GM19397 (cell line): Measurements from ENCODE around the gene SERPINI1.
"Not testable (repeated sequence)": the region's sequence is repeated elsewhere in the genome, so short reads cannot be mapped to it uniquely, and the experiment has no call there.

ENCODE experiments used
- ATAC-seq: cut with Tn5 transposase; IDR thresholded peaks from one replicate; pipeline ENCODE4 v1.9.1; 2021; ENCODE audit warnings: mild to moderate bottlenecking, moderate library complexity; ENCODE audit not compliant: unreplicated experiment

Gene SERPINI1

GRCh38 chr3:167785790-167786189, 50.3 kb downstream of the SERPINI1 start:
- no peak for ATAC-seq

GRCh38 chr3:167787440-167787839, 51.9 kb downstream of the SERPINI1 start:
- ATAC-seq: no peak

DNA sequence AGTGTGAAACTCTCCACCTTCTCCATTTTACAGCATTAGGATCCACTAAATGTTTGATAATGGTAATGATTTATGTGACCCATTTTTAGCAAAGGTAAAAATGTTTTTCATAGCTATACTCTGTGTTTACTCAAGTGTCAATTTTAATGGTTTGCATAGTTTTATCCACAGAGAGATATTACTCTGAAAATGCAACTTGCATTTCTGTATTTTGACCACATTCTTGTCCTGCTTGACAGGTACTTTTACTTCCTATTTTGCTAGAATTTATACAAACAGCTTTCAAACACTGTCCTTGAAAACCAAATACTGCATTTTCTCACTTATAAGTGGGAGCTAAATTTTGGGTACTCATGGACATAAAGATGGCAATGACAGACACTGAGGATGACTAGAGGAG, 62.9 kb downstream of the SERPINI1 start:
- ATAC-seq: peak; percentile 58

GRCh38 chr3:167808910-167809309, 73.4 kb downstream of the SERPINI1 start:
- no peak for ATAC-seq

DNA sequence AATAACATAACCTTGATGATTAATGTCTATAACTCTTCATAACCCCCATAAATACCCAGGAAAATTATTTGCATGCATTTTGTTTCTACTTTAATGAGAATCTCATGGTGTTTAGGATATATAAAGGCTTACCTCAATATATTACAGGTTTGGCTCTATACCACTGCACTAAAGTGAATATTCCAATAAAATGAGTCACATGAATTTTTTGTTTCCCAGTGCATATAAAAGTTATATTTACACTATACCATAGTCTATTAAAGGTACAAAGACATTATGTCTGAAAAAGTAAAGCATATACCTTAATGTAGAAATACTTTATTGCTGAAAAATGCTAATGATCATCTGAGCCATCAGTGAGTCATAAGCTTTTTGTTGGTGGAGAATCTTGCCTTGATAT, 74.7 kb downstream of the SERPINI1 start:
- ATAC-seq: no peak

DNA sequence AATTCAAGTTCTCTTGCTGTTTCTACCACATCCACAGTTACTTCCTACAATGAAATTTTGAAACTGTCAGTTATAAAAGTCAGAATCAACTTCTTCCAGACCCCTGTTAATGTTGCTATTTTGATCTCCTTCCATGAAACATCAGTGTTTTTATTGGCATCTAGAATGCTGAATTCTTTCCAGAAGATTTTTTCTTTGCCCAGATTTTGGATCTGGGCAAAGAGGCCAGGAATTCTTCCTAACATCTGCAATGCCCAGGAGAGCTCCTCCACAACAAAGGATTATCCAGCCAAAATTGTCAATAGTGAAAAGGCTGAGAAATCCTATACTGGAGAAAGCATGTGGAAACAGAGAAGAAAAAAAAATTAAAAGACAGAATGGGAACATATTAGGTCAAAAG, 75.5 kb downstream of the SERPINI1 start:
- ATAC-seq: no peak

- no peak for ATAC-seq
These were observed 77.9 kb downstream of the SERPINI1 start for GRCh38 chr3:167813169-167814123.

- no peak for ATAC-seq
These were observed 79.0 kb downstream of the SERPINI1 start for GRCh38 chr3:167814441-167814951.

GRCh38 chr3:167816953-167817352, 81.4 kb downstream of the SERPINI1 start:
- ATAC-seq: no peak

GRCh38 chr3:167820102-167820865, 84.8 kb downstream of the SERPINI1 start:
- no peak for ATAC-seq

DNA sequence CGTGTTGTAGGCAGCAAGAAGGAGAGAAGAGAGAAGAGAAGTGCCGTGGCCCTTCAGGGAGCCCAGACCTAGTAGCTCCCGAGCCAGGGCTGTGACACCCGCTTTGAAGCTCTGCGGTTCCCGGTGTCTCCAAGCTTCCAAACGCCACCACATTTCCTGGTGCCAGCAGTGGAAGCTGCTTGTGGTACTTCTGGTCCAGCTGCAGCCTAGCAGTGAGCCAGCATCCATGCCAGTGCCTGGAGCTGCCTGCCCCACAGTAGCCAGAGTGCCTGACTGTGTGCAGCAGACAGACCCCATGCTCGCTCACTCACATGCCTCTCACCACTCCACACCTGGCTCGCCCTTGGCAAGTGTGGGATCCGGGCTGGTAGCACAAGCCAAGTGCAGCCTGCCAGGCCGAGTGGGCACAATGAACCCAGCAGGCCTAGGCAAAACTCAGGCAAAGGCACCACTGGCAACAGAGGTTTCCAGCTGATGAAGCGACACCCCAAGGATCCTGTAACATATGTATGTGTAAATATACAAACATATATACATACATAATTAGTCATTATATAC, 85.8 kb downstream of the SERPINI1 start:
- no peak for ATAC-seq

- ATAC-seq: no peak
These were observed 88.2 kb downstream of the SERPINI1 start for GRCh38 chr3:167823738-167824137.

DNA sequence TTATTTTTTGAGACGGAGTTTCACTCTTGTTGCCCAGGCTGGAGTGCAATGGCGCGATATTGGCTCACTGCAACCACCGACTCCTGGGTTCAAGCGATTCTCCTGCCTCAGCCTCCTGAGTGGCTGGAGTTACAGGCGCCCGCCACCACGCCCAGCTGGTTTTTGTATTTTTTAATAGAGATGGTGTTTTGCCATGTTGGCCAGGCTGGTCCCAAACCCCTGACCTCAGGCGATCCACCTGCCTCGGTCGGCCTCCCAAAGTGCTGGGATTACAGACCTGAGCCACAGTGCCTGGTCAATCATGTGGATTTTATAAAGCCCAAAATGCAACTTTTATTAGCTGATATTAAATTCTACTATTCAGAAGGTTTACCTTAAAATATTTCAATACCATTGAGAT, 92.1 kb downstream of the SERPINI1 start:
- not testable (repeated sequence) for ATAC-seq

GRCh38 chr3:167829071-167829470, 93.5 kb downstream of the SERPINI1 start:
- ATAC-seq: no peak

DNA sequence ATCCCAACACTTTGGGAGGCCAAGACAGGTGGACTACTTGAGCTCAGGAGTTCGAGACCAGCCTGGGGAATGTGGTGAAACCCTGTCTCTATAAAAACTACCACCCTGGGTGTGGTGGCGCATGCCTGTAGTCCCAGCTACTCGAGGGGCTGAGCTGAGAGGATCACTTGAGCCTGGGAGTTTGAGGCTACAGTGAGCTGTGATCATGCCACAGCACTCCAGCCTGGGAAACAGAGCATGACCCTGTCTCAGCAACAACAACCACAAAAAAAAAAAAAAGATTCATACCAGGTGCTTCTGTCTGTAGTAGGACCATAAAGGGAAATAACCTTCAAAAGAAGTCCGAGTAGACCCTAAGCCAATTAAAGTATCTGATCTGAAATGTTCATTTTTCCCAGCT, 94.5 kb downstream of the SERPINI1 start:
- ATAC-seq: no peak

DNA sequence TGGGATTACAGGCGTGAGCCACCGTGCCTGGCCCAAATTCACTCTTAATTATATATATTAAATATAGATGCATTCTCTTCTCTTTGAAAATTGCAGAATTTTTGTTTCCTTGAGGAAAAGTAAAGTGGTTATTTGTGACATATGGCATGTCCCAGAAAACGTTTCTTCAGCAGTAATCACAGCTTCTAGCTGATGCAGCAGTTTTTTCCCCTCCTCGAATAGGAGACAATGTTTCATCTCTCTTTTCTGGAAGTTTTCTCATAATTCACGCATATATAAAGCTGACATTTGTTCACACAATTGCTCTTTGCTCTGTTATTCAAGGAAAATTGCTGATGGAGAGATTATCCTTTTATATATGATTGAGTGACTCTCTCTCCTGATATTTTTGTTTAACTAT, 99.8 kb downstream of the SERPINI1 start:
- no peak for ATAC-seq

GRCh38 chr3:167835953-167836352, 100.4 kb downstream of the SERPINI1 start:
- ATAC-seq: no peak

- no peak for ATAC-seq
These were observed 101.9 kb downstream of the SERPINI1 start for GRCh38 chr3:167837466-167837865.

- ATAC-seq: no peak
These were observed 104.1 kb downstream of the SERPINI1 start for GRCh38 chr3:167839460-167840134.

DNA sequence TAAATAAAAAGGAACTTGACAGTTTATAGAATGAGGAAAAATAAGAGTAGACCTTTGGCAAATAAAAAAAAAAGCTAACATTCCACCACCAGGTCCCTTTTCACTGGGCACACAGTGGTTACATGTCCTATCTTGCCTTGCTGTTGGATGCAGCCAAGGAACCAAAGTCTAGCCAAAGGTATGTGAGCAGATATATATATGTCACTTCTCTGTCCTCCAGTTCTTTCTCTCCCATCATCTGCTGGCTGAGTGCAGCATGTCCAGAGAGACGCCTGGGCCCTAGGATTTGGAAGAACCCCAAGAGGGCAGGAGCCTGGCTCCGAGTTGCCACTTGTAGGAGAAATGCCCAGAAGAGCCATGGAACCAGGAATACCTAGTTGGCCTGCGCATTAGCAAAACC, 104.7 kb downstream of the SERPINI1 start:
- no peak for ATAC-seq

GRCh38 chr3:167843481-167843880, 108.0 kb downstream of the SERPINI1 start:
- no peak for ATAC-seq
